Measurements from ENCODE around the gene S100A8. TPM values are rescaled to one million over a fixed set of nuclear protein-coding genes. Genes with fewer than 3 reads are reported as not detected.

S100A8 gene
- total RNA-seq, 1 donor, result not detected

DNA sequence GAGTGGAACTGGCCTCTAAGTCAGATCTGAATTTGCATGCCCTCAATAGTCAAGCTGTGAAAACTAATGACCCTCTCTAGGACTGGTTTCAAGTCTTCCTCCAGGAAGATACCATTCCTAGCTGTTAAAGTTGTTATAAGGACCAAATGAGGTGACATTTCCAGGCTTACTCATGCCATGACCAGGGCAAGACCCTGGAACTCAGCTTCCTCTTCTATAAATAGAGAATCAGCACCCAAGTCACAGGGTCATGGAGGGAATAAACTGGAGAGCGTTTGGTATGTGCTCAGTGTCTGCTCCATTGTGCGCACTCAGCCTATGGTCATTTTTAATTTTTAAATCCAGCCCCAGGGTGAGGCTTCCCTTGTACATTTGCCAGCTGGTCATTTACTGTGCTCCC is 30.7 kb downstream of the S100A8 start:
- TF ChIP-seq, protein P1, sequence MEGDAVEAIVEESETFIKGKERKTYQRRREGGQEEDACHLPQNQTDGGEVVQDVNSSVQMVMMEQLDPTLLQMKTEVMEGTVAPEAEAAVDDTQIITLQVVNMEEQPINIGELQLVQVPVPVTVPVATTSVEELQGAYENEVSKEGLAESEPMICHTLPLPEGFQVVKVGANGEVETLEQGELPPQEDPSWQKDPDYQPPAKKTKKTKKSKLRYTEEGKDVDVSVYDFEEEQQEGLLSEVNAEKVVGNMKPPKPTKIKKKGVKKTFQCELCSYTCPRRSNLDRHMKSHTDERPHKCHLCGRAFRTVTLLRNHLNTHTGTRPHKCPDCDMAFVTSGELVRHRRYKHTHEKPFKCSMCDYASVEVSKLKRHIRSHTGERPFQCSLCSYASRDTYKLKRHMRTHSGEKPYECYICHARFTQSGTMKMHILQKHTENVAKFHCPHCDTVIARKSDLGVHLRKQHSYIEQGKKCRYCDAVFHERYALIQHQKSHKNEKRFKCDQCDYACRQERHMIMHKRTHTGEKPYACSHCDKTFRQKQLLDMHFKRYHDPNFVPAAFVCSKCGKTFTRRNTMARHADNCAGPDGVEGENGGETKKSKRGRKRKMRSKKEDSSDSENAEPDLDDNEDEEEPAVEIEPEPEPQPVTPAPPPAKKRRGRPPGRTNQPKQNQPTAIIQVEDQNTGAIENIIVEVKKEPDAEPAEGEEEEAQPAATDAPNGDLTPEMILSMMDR (IDR thresholded peaks at IDR 0.05; ENCODE audit: insufficient read depth, low read length), result no peak
- H3K4me3 ChIP-seq (ENCODE audit: low read depth, low read length), result no peak overlapping the region
- DNase-seq (ENCODE audit: low read depth), result no peak

DNA sequence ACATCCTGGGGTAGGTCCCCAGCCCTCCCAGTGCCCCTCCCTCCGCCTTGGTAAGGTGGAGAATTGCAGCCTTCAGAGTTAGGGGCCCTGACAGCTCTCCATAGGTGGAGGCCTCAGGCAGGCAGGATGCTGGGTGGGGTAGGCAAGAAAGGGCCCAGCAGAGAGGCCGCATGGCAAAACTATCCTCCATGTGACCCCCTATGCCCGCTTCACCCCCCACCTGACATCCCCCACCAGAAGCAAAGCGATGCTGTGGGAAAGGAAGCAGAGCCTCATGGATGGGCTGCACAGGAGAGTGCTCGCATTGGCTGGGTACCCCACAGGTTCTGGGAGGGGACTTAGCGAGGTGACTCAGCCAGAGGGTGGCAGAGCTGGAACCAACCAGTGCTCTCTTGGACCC is 31.6 kb downstream of the S100A8 start:
- TF ChIP-seq, protein P1 (IDR thresholded peaks at IDR 0.05; ENCODE audit: insufficient read depth, low read length), result no peak
- H3K4me3 ChIP-seq (ENCODE audit: low read depth, low read length), result no peak overlapping the region
- no peak for DNase-seq (ENCODE audit: low read depth)

- no peak for DNase-seq (ENCODE audit: low read depth)
- TF ChIP-seq, protein P1 (IDR thresholded peaks at IDR 0.05; ENCODE audit: insufficient read depth, low read length), result no peak
- H3K4me3 ChIP-seq (ENCODE audit: low read depth, low read length), result no peak overlapping the region
These were observed 32.2 kb downstream of the S100A8 start for GRCh38 chr1:153358691-153358975.

- TF ChIP-seq, protein P1 (IDR thresholded peaks at IDR 0.05; ENCODE audit: insufficient read depth, low read length), result no peak
- DNase-seq (ENCODE audit: low read depth), result no peak
- no peak within 1 kb of the TSS for H3K4me3 ChIP-seq (ENCODE audit: low read depth, low read length)
These were observed 32.8 kb downstream of the S100A8 start, which contains the start of gene S100A9 for GRCh38 chr1:153357853-153358690. Gene S100A9 (plus strand): TSS chr1:153357854. CDS start chr1:153358284, 430 bp downstream.

- no peak for DNase-seq (ENCODE audit: low read depth)
- TF ChIP-seq, protein P1 (IDR thresholded peaks at IDR 0.05; ENCODE audit: insufficient read depth, low read length), result no peak
- H3K4me3 ChIP-seq (ENCODE audit: low read depth, low read length), result no peak overlapping the region
These were observed 33.6 kb downstream of the S100A8 start for GRCh38 chr1:153357076-153357852.

DNA sequence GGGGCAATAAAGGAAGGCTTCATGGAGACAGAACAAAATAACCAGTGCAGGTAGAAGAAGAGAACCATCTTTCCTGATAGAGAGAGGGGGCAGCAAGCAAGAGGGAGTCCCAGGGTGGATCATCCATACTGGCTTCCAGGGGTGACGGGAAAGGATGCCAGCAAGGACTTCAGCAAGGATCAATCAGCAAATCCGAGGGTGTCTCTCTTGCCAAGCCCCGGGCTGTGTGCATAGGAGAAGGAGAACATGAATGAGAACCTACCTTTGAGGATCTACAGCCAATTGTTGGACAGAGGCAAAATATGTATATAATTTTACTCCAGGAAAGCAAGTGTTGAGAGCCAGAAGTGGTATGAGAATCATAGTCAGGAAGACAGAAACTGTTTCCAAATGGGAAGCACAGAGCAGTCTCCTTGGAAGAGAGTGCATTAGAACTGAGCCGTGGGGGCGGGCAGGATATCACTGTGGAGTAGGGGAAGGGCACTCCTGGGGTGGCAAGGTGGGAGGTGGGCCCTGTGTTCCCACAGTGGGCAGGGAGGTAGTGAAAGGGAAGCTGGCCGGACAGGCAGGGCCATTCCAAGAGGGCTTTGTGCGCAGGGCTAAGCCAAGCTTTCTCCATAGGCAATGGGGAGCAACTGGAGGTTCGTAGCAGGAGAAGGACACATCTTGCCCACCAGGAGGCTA is 34.3 kb downstream of the S100A8 start:
- no peak overlapping the region for H3K4me3 ChIP-seq (ENCODE audit: low read depth, low read length)
- DNase-seq (ENCODE audit: low read depth), result no peak
- TF ChIP-seq, protein P1 (IDR thresholded peaks at IDR 0.05; ENCODE audit: insufficient read depth, low read length), result no peak

All from fibroblast of the aortic adventitia (primary cell).